Activated naive CD8-positive, alpha-beta T cell treated with anti-CD3 and anti-CD28 coated beads, Interleukin-2, amount 50 U/mL, for 24 hours (primary cell): ENCODE measurements around the gene MACROH2A1.
"Not testable (repeated sequence)": the region's sequence is repeated elsewhere in the genome, so short reads cannot be mapped to it uniquely, and the experiment has no call there.

Experiments
- ATAC-seq: fragments of 150-1000 bp; cut with Tn5 transposase; one replicate; pipeline ENCODE4 v1.10.0; 2021
- DNase-seq: peaks from one replicate; pipeline ENCODE4 v3.0.0; 2021
- H3K27ac Mint-ChIP-seq: one replicate; pipeline ENCODE4 v1.8.0; 2021; ENCODE audit warnings: mild to moderate bottlenecking, mixed read lengths
- H3K27me3 Mint-ChIP-seq: one replicate; pipeline ENCODE4 v1.8.0; 2021; ENCODE audit warnings: mixed read lengths
- H3K36me3 Mint-ChIP-seq: one replicate; pipeline ENCODE4 v1.8.0; 2021; ENCODE audit warnings: low read depth, mixed read lengths
- H3K4me1 Mint-ChIP-seq: one replicate; pipeline ENCODE4 v1.8.0; 2021; ENCODE audit warnings: mixed read lengths
- H3K4me3 Mint-ChIP-seq: one replicate; pipeline ENCODE4 v1.8.0; 2021; ENCODE audit warnings: mild to moderate bottlenecking, moderate library complexity, mixed read lengths
- H3K9me3 Mint-ChIP-seq: one replicate; pipeline ENCODE4 v1.8.0; 2021; ENCODE audit warnings: mixed read lengths

MACROH2A1 gene

GRCh38 chr5:135367076-135367475 is 32.0 kb downstream of the MACROH2A1 start:
- Mint-ChIP-seq H3K27ac (no peak overlapping the region), H3K36me3 (peaks cover 64% of the 10 kb centered on the region), H3K4me3 (no peak overlapping the region), H3K9me3 (no peaks in the 10 kb centered on the region), H3K4me1 (peaks cover 3% of the 10 kb centered on the region), H3K27me3 (no peaks in the 10 kb centered on the region)
- no peak for ATAC-seq
- DNase-seq, result no peak

- Mint-ChIP-seq H3K27me3 (no peaks in the 10 kb centered on the region), H3K27ac (no peak overlapping the region), H3K4me1 (peaks cover 7% of the 10 kb centered on the region), H3K36me3 (peaks cover 63% of the 10 kb centered on the region), H3K4me3 (no peak overlapping the region), H3K9me3 (no peaks in the 10 kb centered on the region)
- no peak for DNase-seq
- no peak for ATAC-seq
Observed at GRCh38 chr5:135365281-135365680, 33.8 kb downstream of the MACROH2A1 start.

- peaks cover 62% of the 10 kb centered on the region for H3K36me3 Mint-ChIP-seq
- no peak overlapping the region for H3K27ac Mint-ChIP-seq
- peaks cover 8% of the 10 kb centered on the region for H3K4me1 Mint-ChIP-seq
- H3K4me3 Mint-ChIP-seq, result no peak overlapping the region
- no peak for DNase-seq
- no peaks in the 10 kb centered on the region for H3K9me3 Mint-ChIP-seq
- no peak for ATAC-seq
- H3K27me3 Mint-ChIP-seq, result no peaks in the 10 kb centered on the region
Observed at GRCh38 chr5:135364421-135365262, 34.4 kb downstream of the MACROH2A1 start.

GRCh38 chr5:135363342-135363741 is 35.7 kb downstream of the MACROH2A1 start:
- not testable (repeated sequence) for H3K9me3 Mint-ChIP-seq, H3K27me3 Mint-ChIP-seq, H3K27ac Mint-ChIP-seq, H3K4me3 Mint-ChIP-seq, DNase-seq, H3K4me1 Mint-ChIP-seq, ATAC-seq
- H3K36me3 Mint-ChIP-seq, result peaks cover 66% of the 10 kb centered on the region

GRCh38 chr5:135362102-135362501 is 36.9 kb downstream of the MACROH2A1 start:
- Mint-ChIP-seq H3K4me3 (no peak overlapping the region), H3K36me3 (peaks cover 56% of the 10 kb centered on the region), H3K9me3 (no peaks in the 10 kb centered on the region), H3K27me3 (no peaks in the 10 kb centered on the region), H3K27ac (no peak overlapping the region), H3K4me1 (peaks cover 8% of the 10 kb centered on the region)
- no peak for ATAC-seq
- no peak for DNase-seq

- Mint-ChIP-seq H3K9me3 (no peaks in the 10 kb centered on the region), H3K27ac (peak overlapping the region; percentile 49), H3K27me3 (no peaks in the 10 kb centered on the region), H3K4me3 (no peak overlapping the region), H3K36me3 (peaks cover 53% of the 10 kb centered on the region), H3K4me1 (peaks cover 8% of the 10 kb centered on the region)
- no peak for DNase-seq
- no peak for ATAC-seq
Observed at GRCh38 chr5:135360278-135361274, 38.5 kb downstream of the MACROH2A1 start.

GRCh38 chr5:135359374-135360165 is 39.5 kb downstream of the MACROH2A1 start:
- H3K27ac Mint-ChIP-seq, result no peak overlapping the region
- ATAC-seq, result no peak
- peaks cover 8% of the 10 kb centered on the region for H3K4me1 Mint-ChIP-seq
- no peaks in the 10 kb centered on the region for H3K9me3 Mint-ChIP-seq
- H3K27me3 Mint-ChIP-seq, result no peaks in the 10 kb centered on the region
- no peak overlapping the region for H3K4me3 Mint-ChIP-seq
- DNase-seq, result no peak
- peaks cover 53% of the 10 kb centered on the region for H3K36me3 Mint-ChIP-seq

- no peaks in the 10 kb centered on the region for H3K9me3 Mint-ChIP-seq
- H3K27me3 Mint-ChIP-seq, result no peaks in the 10 kb centered on the region
- peaks cover 42% of the 10 kb centered on the region for H3K36me3 Mint-ChIP-seq
- peaks cover 5% of the 10 kb centered on the region for H3K4me1 Mint-ChIP-seq
- no peak for ATAC-seq
- no peak overlapping the region for H3K4me3 Mint-ChIP-seq
- DNase-seq, result no peak
- H3K27ac Mint-ChIP-seq, result no peak overlapping the region
Observed at GRCh38 chr5:135357685-135358084, 41.3 kb downstream of the MACROH2A1 start.

GRCh38 chr5:135356522-135357318 is 42.3 kb downstream of the MACROH2A1 start:
- DNase-seq (no peak), ATAC-seq (no peak)
- Mint-ChIP-seq H3K36me3 (peaks cover 44% of the 10 kb centered on the region), H3K4me3 (no peak overlapping the region), H3K4me1 (peaks cover 5% of the 10 kb centered on the region), H3K27ac (no peak overlapping the region), H3K9me3 (no peaks in the 10 kb centered on the region), H3K27me3 (no peaks in the 10 kb centered on the region)

GRCh38 chr5:135355169-135355568 is 43.9 kb downstream of the MACROH2A1 start:
- Mint-ChIP-seq H3K36me3 (peaks cover 45% of the 10 kb centered on the region), H3K9me3 (no peaks in the 10 kb centered on the region), H3K27me3 (no peaks in the 10 kb centered on the region), H3K4me1 (no peaks in the 10 kb centered on the region), H3K27ac (no peak overlapping the region), H3K4me3 (no peak overlapping the region)
- DNase-seq (no peak), ATAC-seq (no peak)

- no peaks in the 10 kb centered on the region for H3K4me1 Mint-ChIP-seq
- no peaks in the 10 kb centered on the region for H3K9me3 Mint-ChIP-seq
- no peak overlapping the region for H3K27ac Mint-ChIP-seq
- H3K27me3 Mint-ChIP-seq, result no peaks in the 10 kb centered on the region
- ATAC-seq (no peak), DNase-seq (no peak)
- H3K4me3 Mint-ChIP-seq, result no peak overlapping the region
- peaks cover 40% of the 10 kb centered on the region for H3K36me3 Mint-ChIP-seq
Observed at GRCh38 chr5:135353952-135354721, 44.9 kb downstream of the MACROH2A1 start.

GRCh38 chr5:135350536-135350935 is 48.5 kb downstream of the MACROH2A1 start:
- DNase-seq (no peak), ATAC-seq (no peak)
- H3K27me3 Mint-ChIP-seq, result no peaks in the 10 kb centered on the region
- peaks cover 5% of the 10 kb centered on the region for H3K4me1 Mint-ChIP-seq
- H3K4me3 Mint-ChIP-seq, result no peak overlapping the region
- H3K27ac Mint-ChIP-seq, result no peak overlapping the region
- H3K9me3 Mint-ChIP-seq, result no peaks in the 10 kb centered on the region
- peaks cover 23% of the 10 kb centered on the region for H3K36me3 Mint-ChIP-seq

- DNase-seq (no peak), ATAC-seq (no peak)
- Mint-ChIP-seq H3K36me3 (peaks cover 25% of the 10 kb centered on the region), H3K9me3 (no peaks in the 10 kb centered on the region), H3K27ac (no peak overlapping the region), H3K27me3 (no peaks in the 10 kb centered on the region), H3K4me3 (no peak overlapping the region), H3K4me1 (peaks cover 5% of the 10 kb centered on the region)
Observed at GRCh38 chr5:135349886-135350285, 49.1 kb downstream of the MACROH2A1 start.
